Upper lobe of left lung (tissue), 6 donors: ENCODE data around the gene NEUROG1. TPM values are rescaled to one million over a fixed set of nuclear protein-coding genes. Genes with fewer than 3 reads are reported as not detected.
A peak's percentile ranks its signal among the peaks of the same experiment; 100 is the strongest.

ENCODE experiments used
- ATAC-seq, 2 donors: fragments of 200-7000 bp; cut with Tn5 transposase; one replicate each; pipeline ENCODE4 v1.9.1; 2022; ENCODE audit warnings: mild to moderate bottlenecking in 2 of 2, moderate library complexity in 2 of 2; ENCODE audit not compliant: low FRiP score in 2 of 2
- DNase-seq, 2 donors: peaks; one replicate each; pipeline ENCODE4 v3.0.0-alpha.2; 2019 to 2020
- H3K27ac ChIP-seq, 4 donors: fragments of 200-600 bp; sonication (generic); one replicate each; pipeline ENCODE4 v1.5.1; 2016 to 2019
- H3K27me3 ChIP-seq, 4 donors: fragments of 200-600 bp; sonication (generic); one replicate each; pipeline ENCODE4 v1.5.1; 2017 to 2019
- H3K36me3 ChIP-seq, 4 donors: fragments of 200-600 bp; sonication (generic); one replicate each; pipeline ENCODE4 v1.5.1; 2016 to 2019
- H3K4me1 ChIP-seq, 4 donors: fragments of 200-600 bp; sonication (generic); one replicate each; pipeline ENCODE4 v1.5.1; 2018 to 2019
- H3K4me3 ChIP-seq, 4 donors: fragments of 200-600 bp; sonication (generic); one replicate each; pipeline ENCODE4 v1.5.1; 2017 to 2019; ENCODE audit warnings: mild to moderate bottlenecking in 2 of 4, moderate library complexity in 1 of 4
- H3K9me3 ChIP-seq, 4 donors: fragments of 200-600 bp; sonication (generic); one replicate each; pipeline ENCODE4 v1.5.1; 2018 to 2019
- CTCF ChIP-seq, 6 experiments: fragments of 450-650 bp in 4 of 6; fragments of 200-600 bp in 2 of 6; sonication (generic) in 2 of 6; IDR thresholded peaks; one replicate each; pipeline ENCODE4 v1.5.1; 2016 to 2019; ENCODE audit warnings: antibody characterized with exemption in 6 of 6
- EP300 ChIP-seq, 4 donors: sonication (generic); formaldehyde crosslinking; IDR thresholded peaks; one replicate each; pipeline ENCODE4 v1.5.1; 2017; ENCODE audit warnings: antibody characterized with exemption in 4 of 4, control low read depth in 2 of 4
- POLR2A ChIP-seq, 4 donors: fragments of 450-650 bp; IDR thresholded peaks; one replicate each; pipeline ENCODE4 v1.5.1; 2016 to 2017; ENCODE audit warnings: antibody characterized with exemption in 4 of 4, mild to moderate bottlenecking in 2 of 4
- POLR2AphosphoS5 ChIP-seq, 2 donors: sonication (generic); formaldehyde crosslinking; IDR thresholded peaks; one replicate each; pipeline ENCODE4 v1.5.1; 2017; ENCODE audit warnings: antibody characterized with exemption in 2 of 2
- WGBS, 2 donors: methylation state at CpG; one replicate each; pipeline ENCODE4 v1.1.5; 2017 to 2018; 5-methylcytosine and 5-hydroxymethylcytosine counted together
- total RNA-seq, 6 donors: library from RNA; depleted of rRNA in 4 of 6; stranded (reverse); fragments of >200 nt in 4 of 6; gene quantifications; one replicate each; pipeline versions ENCODE4 v1.1.0 to v1.2.1, GENCODE V29; 2016 to 2021
- donor health status: DM: no; HTN: no; CAD: no; lungs with moderate emphysema.
- donor health status: DM: no; HTN: yes; CAD: no; lungs with severe emphysema.

The NEUROG1 gene
- total RNA-seq, 6 donors from 2014 or later = not detected

DNA sequence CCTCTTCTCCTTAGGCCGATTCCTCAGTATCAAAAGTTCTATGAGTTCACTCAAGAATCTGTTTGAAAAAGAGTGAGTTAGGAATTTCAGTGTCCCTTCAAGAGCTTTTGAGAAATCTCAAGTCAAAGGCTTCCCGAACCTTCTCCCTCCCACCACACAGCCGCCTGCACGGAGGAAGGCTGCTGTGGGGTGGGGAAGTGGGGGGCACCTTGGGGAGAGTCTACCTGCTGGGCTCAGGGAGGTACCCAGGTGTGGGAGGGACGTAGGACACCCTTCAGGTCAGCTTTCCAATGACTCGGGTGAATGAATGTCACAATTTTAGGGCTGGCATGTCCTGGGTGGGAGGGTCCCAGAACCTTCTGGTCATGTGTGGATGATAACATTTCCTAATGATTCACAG, 25.5 kb upstream of the NEUROG1 start:
- ATAC-seq (no peak), DNase-seq (no peak)
- Histone ChIP-seq H3K4me1 (peaks cover 0 to 5% (median 0%) of the 10 kb centered on the region in 4 donors), H3K27me3 (no peaks in the 10 kb centered on the region), H3K36me3 (no peaks in the 10 kb centered on the region), H3K4me3 (no peak overlapping the region), H3K27ac (no peak overlapping the region), H3K9me3 (no peaks in the 10 kb centered on the region)
- 80 to 84% methylated on average over 6 of the region's 6 CpGs for WGBS, 2 donors
- no peak for TF ChIP-seq POLR2AphosphoS5 (IDR thresholded peaks at IDR 0.05)
- TF ChIP-seq CTCF (IDR thresholded peaks at IDR 0.05) = no peak

- peak; percentile 53 to 78 (median 71) for TF ChIP-seq CTCF (IDR thresholded peaks at IDR 0.05)
- TF ChIP-seq POLR2AphosphoS5 (IDR thresholded peaks at IDR 0.05) = no peak
- TF ChIP-seq EP300 (IDR thresholded peaks at IDR 0.05) = no peak
- TF ChIP-seq POLR2A (IDR thresholded peaks at IDR 0.05) = no peak
- peak in 1 of 2 donors; percentile 91 for ATAC-seq
- WGBS, 2 donors = 17 to 22% methylated on average over 14 of the region's 14 CpGs
These were observed 25.1 kb upstream of the NEUROG1 start for GRCh38 chr5:135560858-135561257.

DNA sequence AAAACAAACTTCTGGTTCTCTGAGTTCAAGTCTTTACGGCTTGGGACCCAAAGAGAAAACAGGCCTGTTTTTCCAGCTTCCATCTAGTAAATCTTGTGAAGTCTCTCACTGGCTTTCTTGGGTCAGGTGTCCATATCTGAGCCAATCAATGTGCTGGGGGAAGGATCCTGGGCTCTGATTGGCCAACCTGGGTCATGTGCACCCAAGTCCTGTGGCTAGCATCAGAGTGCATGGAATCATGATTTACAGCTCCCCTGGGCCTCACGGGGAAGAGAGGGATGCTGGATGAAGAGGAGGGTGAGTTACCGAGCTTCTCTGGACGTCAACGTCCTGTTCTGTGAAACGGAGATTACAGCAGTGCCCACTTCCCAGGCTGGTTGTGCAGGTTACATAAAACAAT, 23.6 kb upstream of the NEUROG1 start:
- Histone ChIP-seq H3K4me1 (peaks cover 0 to 5% (median 0%) of the 10 kb centered on the region in 4 donors), H3K4me3 (no peak overlapping the region), H3K27ac (no peak overlapping the region), H3K27me3 (no peaks in the 10 kb centered on the region), H3K36me3 (no peaks in the 10 kb centered on the region), H3K9me3 (no peaks in the 10 kb centered on the region)
- TF ChIP-seq POLR2A (IDR thresholded peaks at IDR 0.05) (no peak), POLR2AphosphoS5 (IDR thresholded peaks at IDR 0.05) (no peak), CTCF (IDR thresholded peaks at IDR 0.05) (no peak), EP300 (IDR thresholded peaks at IDR 0.05) (no peak)
- no peak for ATAC-seq
- WGBS, 2 donors = 47 to 52% methylated on average over 5 to 6 of the region's 6 CpGs
- no peak for DNase-seq

More at GRCh38 chr5:135560858-135561257, 25.1 kb upstream of the NEUROG1 start:
- DNase-seq = peak; percentile 68
- Histone ChIP-seq H3K9me3 (no peaks in the 10 kb centered on the region), H3K27me3 (no peaks in the 10 kb centered on the region), H3K27ac (no peak overlapping the region), H3K4me1 (peaks cover 0 to 5% (median 0%) of the 10 kb centered on the region in 4 donors), H3K4me3 (no peak overlapping the region), H3K36me3 (no peaks in the 10 kb centered on the region)

DNA sequence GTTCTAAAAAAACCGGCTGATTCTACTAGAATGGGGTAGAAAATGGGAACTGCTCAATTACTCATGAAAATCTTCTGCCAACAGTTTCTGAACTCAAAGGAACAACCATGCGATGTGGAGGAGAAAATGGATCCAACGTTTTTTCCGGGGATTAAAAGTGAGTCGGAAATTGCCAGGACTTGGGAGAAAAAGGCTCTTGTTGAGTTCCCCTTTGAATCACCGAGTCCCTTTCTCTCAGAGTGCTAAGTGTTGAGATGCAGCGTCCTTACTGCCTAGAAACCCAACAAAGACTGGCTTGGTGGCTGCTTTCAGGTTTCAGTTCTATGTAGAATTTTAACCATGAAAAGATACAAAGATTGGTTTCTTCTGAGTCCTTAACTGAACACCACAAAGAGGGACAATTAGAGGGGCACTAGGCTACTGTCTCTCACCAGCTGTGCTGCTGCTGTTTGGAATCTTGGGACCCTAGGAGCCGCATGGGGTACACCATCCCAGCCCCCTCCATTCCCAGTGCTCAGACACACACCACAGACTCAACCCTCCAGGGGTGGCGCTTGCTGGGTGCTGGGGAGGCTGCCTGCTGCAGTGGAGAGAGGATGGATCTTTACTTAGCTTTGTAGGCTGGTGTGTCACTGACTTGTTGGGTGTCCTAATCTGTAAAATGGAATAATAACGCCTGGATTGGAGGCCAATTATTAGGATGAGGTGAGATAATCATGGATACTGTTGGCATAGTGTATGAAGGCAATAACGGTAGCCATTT, 21.5 kb upstream of the NEUROG1 start:
- Histone ChIP-seq H3K4me3 (no peak overlapping the region), H3K9me3 (no peaks in the 10 kb centered on the region), H3K27me3 (no peaks in the 10 kb centered on the region), H3K27ac (no peak overlapping the region), H3K36me3 (no peaks in the 10 kb centered on the region), H3K4me1 (peaks cover 0 to 5% (median 3%) of the 10 kb centered on the region in 4 donors)
- TF ChIP-seq EP300 (IDR thresholded peaks at IDR 0.05) (no peak), POLR2A (IDR thresholded peaks at IDR 0.05) (no peak), CTCF (IDR thresholded peaks at IDR 0.05) (no peak), POLR2AphosphoS5 (IDR thresholded peaks at IDR 0.05) (no peak)
- 81 to 82% methylated on average over 11 of the region's 11 CpGs for WGBS, 2 donors
- ATAC-seq (no peak), DNase-seq (no peak)

GRCh38 chr5:135556620-135557019, 20.9 kb upstream of the NEUROG1 start:
- 73 to 74% methylated on average over 7 of the region's 7 CpGs for WGBS, 2 donors
- H3K27ac ChIP-seq = no peak overlapping the region
- no peaks in the 10 kb centered on the region for H3K27me3 ChIP-seq

More at GRCh38 chr5:135556620-135557019, 20.9 kb upstream of the NEUROG1 start:
- ATAC-seq (no peak), DNase-seq (no peak)
- peaks cover 0 to 5% (median 3%) of the 10 kb centered on the region in 4 donors for H3K4me1 ChIP-seq
- no peaks in the 10 kb centered on the region for H3K9me3 ChIP-seq
- no peak for TF ChIP-seq POLR2A (IDR thresholded peaks at IDR 0.05)
- no peak for TF ChIP-seq POLR2AphosphoS5 (IDR thresholded peaks at IDR 0.05)
- TF ChIP-seq EP300 (IDR thresholded peaks at IDR 0.05) = no peak
- no peak for TF ChIP-seq CTCF (IDR thresholded peaks at IDR 0.05)
- no peak overlapping the region for H3K4me3 ChIP-seq
- no peaks in the 10 kb centered on the region for H3K36me3 ChIP-seq
